GM12878 (cell line): ENCODE measurements around the gene ABI1. TPM values are rescaled to one million over a fixed set of nuclear protein-coding genes. Genes with fewer than 3 reads are reported as not detected.

Source experiments
- ATAC-seq: fragments of 200-7000 bp; cut with Tn5 transposase; 3 replicates; pipeline ENCODE4 v1.9.1; 2020; ENCODE audit warnings: mild to moderate bottlenecking, moderate library complexity
- BruUV-seq: library from RNA; stranded (reverse); fragments of 400-500 nt; replicated peaks from 2 replicates; lab custom pipeline; 2021; lab: Mats Ljungman, UMichigan
- CTCF ChIA-PET: fragments of 300-600 bp; sonication (Branson Sonifier 250); formaldehyde crosslinking; extraction: SDS; loops from one replicate; lab custom pipeline; 2021; ENCODE audit warnings: inconsistent platforms; lab: Yijun Ruan, JAX
- POLR2A ChIA-PET: fragments of 350-600 bp; formaldehyde crosslinking; extraction: SDS; loops from one replicate; lab custom pipeline; 2021; ENCODE audit warnings: inconsistent platforms; lab: Charles Lee
- RAD21 ChIA-PET: fragments of 300-600 bp; sonication (Branson Sonifier 250); formaldehyde crosslinking; loops from one replicate; lab custom pipeline; 2023; ENCODE audit warnings: antibody characterized with exemption; ENCODE audit not compliant: unreplicated experiment; lab: Charles Lee
- SMC1A ChIA-PET: fragments of 300-600 bp; sonication (Branson Sonifier 250); formaldehyde crosslinking; loops from one replicate; lab custom pipeline; 2023; ENCODE audit not compliant: unreplicated experiment, uncharacterized antibody; lab: Charles Lee
- DNase-seq: peaks from one replicate; pipeline ENCODE4 v3.0.0-alpha.2; 2011; ENCODE audit warnings: low read depth, low spot score
- FAIRE-seq: peaks from 3 replicates; lab custom pipeline; 2011; peaks lifted over from hg19 to GRCh38; lab: Jason Lieb, UNC
- H2AFZ ChIP-seq: 2 replicates; pipeline ENCODE4 v1.6.0; 2011; ENCODE audit warnings: low read depth, low read length, control low read depth; ENCODE audit not compliant: control insufficient read depth
- H3K27ac ChIP-seq: 2 replicates; pipeline ENCODE4 v1.5.1; 2011; ENCODE audit warnings: control low read depth; ENCODE audit not compliant: control insufficient read depth, insufficient read depth
- H3K27me3 ChIP-seq, 2 experiments: replicated peaks in 1 of 2; 2 replicates each; pipeline versions ENCODE4 v1.6.0 to v1.6.1; 2011; ENCODE audit warnings: low read length in 1 of 2; ENCODE audit not compliant: control insufficient read depth in 2 of 2, insufficient read depth in 2 of 2
- H3K36me3 ChIP-seq, 2 experiments: 2 replicates each; pipeline ENCODE4 v1.5.1; 2011; ENCODE audit warnings: low read length in 1 of 2; ENCODE audit not compliant: control insufficient read depth in 2 of 2, insufficient read depth in 2 of 2
- H3K4me1 ChIP-seq: 2 replicates; pipeline ENCODE4 v1.6.1; 2011; ENCODE audit warnings: mild to moderate bottlenecking, low read length, moderate library complexity, mixed read lengths; ENCODE audit not compliant: control insufficient read depth, insufficient read depth
- H3K4me2 ChIP-seq: 2 replicates; pipeline ENCODE4 v1.6.0; 2011; ENCODE audit warnings: control low read depth; ENCODE audit not compliant: control insufficient read depth, insufficient read depth
- H3K4me3 ChIP-seq: fragments of 200-600 bp; sonication (generic); 2 replicates; pipeline ENCODE4 v1.5.1; 2016
- H3K79me2 ChIP-seq: 2 replicates; pipeline ENCODE4 v1.6.0; 2011; ENCODE audit warnings: low read length; ENCODE audit not compliant: control insufficient read depth, insufficient read depth
- H3K9ac ChIP-seq: 2 replicates; pipeline ENCODE4 v1.8.0; 2011; ENCODE audit warnings: low read length, control low read depth, mixed read lengths; ENCODE audit not compliant: control insufficient read depth, insufficient read depth
- H3K9me3 ChIP-seq: replicated peaks from 3 replicates; pipeline ENCODE4 v1.5.1; 2011; ENCODE audit warnings: mild to moderate bottlenecking, low read length; ENCODE audit not compliant: control insufficient read depth, insufficient read depth
- H4K20me1 ChIP-seq: 2 replicates; pipeline ENCODE4 v1.6.0; 2011; ENCODE audit not compliant: control insufficient read depth, insufficient read depth
- RELB ChIP-seq: fragments of 450-650 bp; IDR thresholded peaks from 2 replicates; pipeline ENCODE4 v1.6.1; 2017; ENCODE audit warnings: low read depth, mild to moderate bottlenecking, moderate library complexity
- SPI1 ChIP-seq: IDR thresholded peaks from 2 replicates; pipeline ENCODE4 v1.6.1; 2011; ENCODE audit warnings: low read depth, mild to moderate bottlenecking, low read length, moderate library complexity, borderline replicate concordance; ENCODE audit not compliant: insufficient read depth
- USF2 ChIP-seq: IDR thresholded peaks from 2 replicates; pipeline ENCODE4 v1.6.1; 2011; ENCODE audit warnings: low read depth, low read length, improper control_type of control experiment, borderline replicate concordance
- ZNF687 ChIP-seq: fragments of 450-650 bp; IDR thresholded peaks from 2 replicates; pipeline ENCODE4 v1.6.1; 2017; ENCODE audit warnings: mild to moderate bottlenecking, moderate library complexity
- WGBS: methylation state at CpG from one replicate; pipeline ENCODE4 v1.1.6; 2016; ENCODE audit warnings: low lambda C conversion rate; ENCODE audit not compliant: insufficient replicate concordance, insufficient coverage; ENCODE audit errors: missing lambda C conversion rate; 5-methylcytosine and 5-hydroxymethylcytosine counted together
- in situ Hi-C: fragments of 300-500 bp; cut with MboI; formaldehyde crosslinking; loops from 9 replicates; pipeline ENCODE4 v1.14.3; 2018; ENCODE audit warnings: mixed read lengths
- intact Hi-C: fragments of 100-400 bp; cut with micrococcal nuclease; formaldehyde crosslinking; loops from one replicate; pipeline ENCODE4 v1.14.2; 2022; ENCODE audit not compliant: unreplicated experiment
- polyA plus RNA-seq, 11 experiments: library from polyadenylated mRNA; depleted of rRNA in 4 of 11; unstranded in 6 of 11; stranded (reverse) in 5 of 11; fragments of >200 nt; fragmentation: Nextera tagmentation in 4 of 11; fragmentation: Illumina TruSeq in 1 of 11; extraction: Ambion mirVana in 4 of 11; extraction: Trizol in 1 of 11; gene quantifications; 1 replicate in 1 of 11; 2 replicates in 10 of 11; pipeline versions ENCODE4 v1.2.1 to v1.2.3, GENCODE V29; 2011 to 2016; ENCODE audit warnings: inconsistent platforms in 2 of 11, missing spikeins in 2 of 11, low read depth in 1 of 11
- total RNA-seq, 4 experiments: library from RNA; depleted of rRNA in 3 of 4; stranded (reverse); fragments of >200 nt in 3 of 4; fragmentation: Illumina TruSeq in 1 of 4; extraction: Trizol in 1 of 4; gene quantifications; 2 replicates each; pipeline versions ENCODE4 v1.2.1 to v1.2.3, GENCODE V29; 2013 to 2021

Gene ABI1
- total and polyA plus RNA-seq, 10 of the 15 experiments (the other 5 are each of a cell fraction or from before 2014, with no cell fraction given): 31.2 to 73.2 (median 50.7) TPM

- no peak overlapping the region for H3K27ac ChIP-seq
- RAD21 ChIA-PET: no interaction called here
- H4K20me1 ChIP-seq: no peaks in the 10 kb centered on the region
- no peak overlapping the region for H3K9ac ChIP-seq
- ATAC-seq: no peak
- H2AFZ ChIP-seq: no peak overlapping the region
- H3K4me1 ChIP-seq: peaks cover 43% of the 10 kb centered on the region
- H3K9me3 ChIP-seq: no peaks in the 10 kb centered on the region; the same call in 2 of the 3 replicates
- no peaks in the 10 kb centered on the region for H3K36me3 ChIP-seq
- no peak for DNase-seq
- no peak for FAIRE-seq
- in situ Hi-C loops: no loop called here
- H3K4me3 ChIP-seq: no peak overlapping the region
- BruUV-seq: no TSS peak
- H3K27me3 ChIP-seq: no peaks in the 10 kb centered on the region
- intact Hi-C loops: no loop called here
- CTCF ChIA-PET: no interaction called here
- H3K79me2 ChIP-seq: peaks cover 86% of the 10 kb centered on the region
- TF ChIP-seq SPI1 (no peak), ZNF687 (no peak), USF2 (no peak), RELB (no peak)
- no peak overlapping the region for H3K4me2 ChIP-seq
- POLR2A ChIA-PET: no interaction called here
- 97% methylated on average over 4 of the region's 4 CpGs for WGBS
- SMC1A ChIA-PET: interaction anchor here (1.4 to 4.5 kb wide), 5 partner anchors 11 to 77 kb away, joined by 3 to 31 read pairs (median 6); no protein-coding TSS in a partner anchor
These were observed 56.9 kb downstream of the ABI1 start for GRCh38 chr10:26803849-26804248.
